Hepatocyte (in vitro differentiated cells): Measurements from ENCODE around the gene KCNS1. TPM values are rescaled to one million over a fixed set of nuclear protein-coding genes. Genes with fewer than 3 reads are reported as not detected.

Experiments used
- DNase-seq: peaks from one replicate; pipeline ENCODE4 v3.0.0-alpha.2; 2016; ENCODE audit warnings: low spot score
- H2AFZ ChIP-seq: fragments of 200-600 bp; sonication (generic); 2 replicates; pipeline ENCODE4 v1.6.0; 2016; ENCODE audit warnings: antibody characterized with exemption, mild to moderate bottlenecking
- H3K27ac ChIP-seq: fragments of 200-600 bp; sonication (generic); 2 replicates; pipeline ENCODE4 v1.5.1; 2016; ENCODE audit warnings: mild to moderate bottlenecking
- H3K27me3 ChIP-seq: fragments of 200-600 bp; sonication (generic); 2 replicates; pipeline ENCODE4 v1.6.1; 2016
- H3K36me3 ChIP-seq: fragments of 200-600 bp; sonication (generic); replicated peaks from 2 replicates; pipeline ENCODE4 v1.5.1; 2016; ENCODE audit warnings: low read depth; ENCODE audit not compliant: insufficient read depth
- H3K4me1 ChIP-seq: fragments of 200-600 bp; sonication (generic); 2 replicates; pipeline ENCODE4 v1.5.1; 2016; ENCODE audit warnings: mild to moderate bottlenecking, moderate library complexity; ENCODE audit not compliant: insufficient read depth
- H3K4me2 ChIP-seq: fragments of 200-600 bp; sonication (generic); 2 replicates; pipeline ENCODE4 v1.6.0; 2016
- H3K4me3 ChIP-seq: fragments of 200-600 bp; sonication (generic); 2 replicates; pipeline ENCODE4 v1.5.1; 2016; ENCODE audit warnings: mild to moderate bottlenecking
- H3K79me2 ChIP-seq: fragments of 200-600 bp; sonication (generic); 2 replicates; pipeline ENCODE4 v1.6.0; 2017; ENCODE audit warnings: mild to moderate bottlenecking
- H3K9me2 ChIP-seq: fragments of 200-600 bp; sonication (generic); replicated peaks from 2 replicates; pipeline ENCODE4 v1.6.0; 2017; ENCODE audit warnings: mild to moderate bottlenecking; ENCODE audit not compliant: insufficient read depth
- H3K9me3 ChIP-seq: fragments of 200-600 bp; sonication (generic); 2 replicates; pipeline ENCODE4 v1.5.1; 2016; ENCODE audit warnings: low read depth, mild to moderate bottlenecking
- H4K20me1 ChIP-seq: fragments of 200-600 bp; sonication (generic); 2 replicates; pipeline ENCODE4 v1.6.0; 2016; ENCODE audit warnings: mild to moderate bottlenecking; ENCODE audit not compliant: insufficient read depth, poor library complexity, severe bottlenecking
- EZH2 ChIP-seq: fragments of 200-600 bp; sonication (generic); IDR thresholded peaks from 2 replicates; pipeline ENCODE4 v1.6.1; 2016; ENCODE audit warnings: antibody characterized with exemption, mild to moderate bottlenecking, borderline replicate concordance
- EZH2phosphoT487 ChIP-seq: fragments of 200-600 bp; sonication (generic); IDR thresholded peaks from one replicate; pipeline ENCODE4 v1.6.1; 2018; ENCODE audit warnings: antibody characterized with exemption, mild to moderate bottlenecking, low read depth, moderate library complexity; ENCODE audit not compliant: unreplicated experiment, severe bottlenecking
- WGBS: methylation state at CpG from one replicate; pipeline ENCODE4 v1.1.6; 2016; ENCODE audit warnings: low lambda C conversion rate; ENCODE audit errors: missing lambda C conversion rate; 5-methylcytosine and 5-hydroxymethylcytosine counted together
- polyA plus RNA-seq: library from polyadenylated mRNA; unstranded; fragments of >200 nt; fragmentation: Nextera tagmentation; extraction: Ambion mirVana; gene quantifications from 2 replicates; pipeline ENCODE4 v1.2.1, GENCODE V29; 2016
- total RNA-seq: library from RNA; depleted of rRNA; stranded (reverse); fragments of >200 nt; gene quantifications from 2 replicates; pipeline ENCODE4 v1.2.3, GENCODE V29; 2014
- TF ChIP-seq, protein P1 (sequence below): fragments of 200-600 bp; sonication (generic); IDR thresholded peaks from 2 replicates; pipeline ENCODE4 v1.5.1; 2016; ENCODE audit warnings: antibody characterized with exemption, mild to moderate bottlenecking; ENCODE audit not compliant: poor library complexity

KCNS1 gene
- total and polyA plus RNA-seq, 2 experiments from 2014 or later = 0.42 to 0.43 TPM

DNA sequence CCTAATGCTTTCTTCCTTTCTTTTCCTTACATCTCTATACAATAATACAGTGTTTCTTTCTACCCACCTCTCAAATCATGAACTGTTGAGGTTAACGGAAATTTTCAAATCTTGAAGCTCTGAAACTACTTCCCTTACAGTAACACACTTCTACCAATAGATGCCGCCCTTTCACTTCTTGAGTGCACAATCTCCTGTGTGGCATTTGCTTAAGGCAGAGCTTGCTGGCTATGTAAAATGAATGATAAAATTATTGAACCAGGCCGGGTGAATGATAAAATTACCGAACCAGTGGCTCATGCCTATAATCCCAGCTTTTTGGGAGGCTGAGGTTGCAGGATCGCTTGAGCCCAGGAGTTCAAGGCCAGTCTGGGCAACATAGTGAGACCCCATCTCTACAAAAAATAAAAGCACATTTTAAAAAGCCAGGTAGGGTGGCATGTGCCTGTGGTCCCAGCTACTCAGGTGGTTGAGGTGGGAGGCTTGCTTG lies 56.8 kb downstream of the KCNS1 start:
- Histone ChIP-seq H3K4me1 (peaks cover 7% of the 10 kb centered on the region), H3K79me2 (no peaks in the 10 kb centered on the region), H3K36me3 (no peaks in the 10 kb centered on the region), H3K27me3 (no peaks in the 10 kb centered on the region), H4K20me1 (no peaks in the 10 kb centered on the region), H3K9me2 (no peaks in the 10 kb centered on the region), H3K9me3 (no peaks in the 10 kb centered on the region), H3K27ac (no peak overlapping the region), H3K4me3 (no peak overlapping the region), H2AFZ (no peak overlapping the region), H3K4me2 (no peak overlapping the region)
- WGBS = 30% methylated on average over 5 of the region's 5 CpGs
- DNase-seq = peak; percentile 86
- TF ChIP-seq, protein P1, sequence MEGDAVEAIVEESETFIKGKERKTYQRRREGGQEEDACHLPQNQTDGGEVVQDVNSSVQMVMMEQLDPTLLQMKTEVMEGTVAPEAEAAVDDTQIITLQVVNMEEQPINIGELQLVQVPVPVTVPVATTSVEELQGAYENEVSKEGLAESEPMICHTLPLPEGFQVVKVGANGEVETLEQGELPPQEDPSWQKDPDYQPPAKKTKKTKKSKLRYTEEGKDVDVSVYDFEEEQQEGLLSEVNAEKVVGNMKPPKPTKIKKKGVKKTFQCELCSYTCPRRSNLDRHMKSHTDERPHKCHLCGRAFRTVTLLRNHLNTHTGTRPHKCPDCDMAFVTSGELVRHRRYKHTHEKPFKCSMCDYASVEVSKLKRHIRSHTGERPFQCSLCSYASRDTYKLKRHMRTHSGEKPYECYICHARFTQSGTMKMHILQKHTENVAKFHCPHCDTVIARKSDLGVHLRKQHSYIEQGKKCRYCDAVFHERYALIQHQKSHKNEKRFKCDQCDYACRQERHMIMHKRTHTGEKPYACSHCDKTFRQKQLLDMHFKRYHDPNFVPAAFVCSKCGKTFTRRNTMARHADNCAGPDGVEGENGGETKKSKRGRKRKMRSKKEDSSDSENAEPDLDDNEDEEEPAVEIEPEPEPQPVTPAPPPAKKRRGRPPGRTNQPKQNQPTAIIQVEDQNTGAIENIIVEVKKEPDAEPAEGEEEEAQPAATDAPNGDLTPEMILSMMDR = peak; percentile 97
- TF ChIP-seq EZH2 = no peak

- no peaks in the 10 kb centered on the region for H3K9me2 ChIP-seq
- H2AFZ ChIP-seq = no peak overlapping the region
- DNase-seq = no peak
- no peak overlapping the region for H3K27ac ChIP-seq
- no peak overlapping the region for H3K4me2 ChIP-seq
- H3K36me3 ChIP-seq = no peaks in the 10 kb centered on the region
- no peak for TF ChIP-seq EZH2
- TF ChIP-seq, protein P1 = no peak
- no peak for TF ChIP-seq EZH2phosphoT487
- H3K79me2 ChIP-seq = no peaks in the 10 kb centered on the region
- no peak overlapping the region for H3K4me3 ChIP-seq
- WGBS = 100% methylated on average over 1 of the region's 1 CpG
- H3K27me3 ChIP-seq = no peaks in the 10 kb centered on the region
- no peaks in the 10 kb centered on the region for H3K9me3 ChIP-seq
- H4K20me1 ChIP-seq = no peaks in the 10 kb centered on the region
- H3K4me1 ChIP-seq = peaks cover 7% of the 10 kb centered on the region
Measured at GRCh38 chr20:45042978-45043377, 57.9 kb downstream of the KCNS1 start.

Other genes starting within 250 kb of the KCNS1 start
- gene YWHAB, start 215.4 kb downstream of the KCNS1 start, total RNA-seq = 86.3 and 89.5 TPM in 2 replicates
- 163 and 169 TPM in 2 replicates for gene YWHAB, start 215.4 kb downstream of the KCNS1 start, polyA plus RNA-seq
- 18.0 and 23.5 TPM in 2 replicates for gene PABPC1L, start 191.1 kb downstream of the KCNS1 start, total RNA-seq
- 15.6 and 29.6 TPM in 2 replicates for gene PABPC1L, start 191.1 kb downstream of the KCNS1 start, polyA plus RNA-seq
- gene TOMM34, start 140.7 kb downstream of the KCNS1 start, total RNA-seq = 32.0 and 41.6 TPM in 2 replicates
- gene TOMM34, start 140.7 kb downstream of the KCNS1 start, polyA plus RNA-seq = 44.1 and 50.0 TPM in 2 replicates
- 16.5 and 21.4 TPM in 2 replicates for gene STK4, start 134.6 kb downstream of the KCNS1 start, total RNA-seq
- gene STK4, start 134.6 kb downstream of the KCNS1 start, polyA plus RNA-seq = 11.4 and 16.4 TPM in 2 replicates
- gene WFDC5, start 14.0 kb upstream of the KCNS1 start, total RNA-seq = 0.47 TPM in 1 of 2 replicates, not detected in the other
- not detected in 2 replicates for gene WFDC5, start 14.0 kb upstream of the KCNS1 start, polyA plus RNA-seq
- gene WFDC12, start 23.3 kb upstream of the KCNS1 start, total RNA-seq = not detected in 2 replicates
- not detected in 2 replicates for gene WFDC12, start 23.3 kb upstream of the KCNS1 start, polyA plus RNA-seq
- gene PI3, start 73.8 kb upstream of the KCNS1 start, total RNA-seq = 4.8 and 5.7 TPM in 2 replicates
- 19.8 and 28.9 TPM in 2 replicates for gene PI3, start 73.8 kb upstream of the KCNS1 start, polyA plus RNA-seq
- not detected in 2 replicates for gene SEMG1, start 105.9 kb upstream of the KCNS1 start, total RNA-seq
- gene SEMG1, start 105.9 kb upstream of the KCNS1 start, polyA plus RNA-seq = not detected in 2 replicates
- not detected in 2 replicates for gene SEMG2, start 120.2 kb upstream of the KCNS1 start, total RNA-seq
- not detected in 2 replicates for gene SEMG2, start 120.2 kb upstream of the KCNS1 start, polyA plus RNA-seq
- 1,143 and 1,330 TPM in 2 replicates for gene SLPI, start 153.4 kb upstream of the KCNS1 start, total RNA-seq
- gene SLPI, start 153.4 kb upstream of the KCNS1 start, polyA plus RNA-seq = 9,786 and 10,154 TPM in 2 replicates
- not detected in 2 replicates for gene RBPJL, start 205.7 kb upstream of the KCNS1 start, total RNA-seq
- not detected in 2 replicates for gene RBPJL, start 205.7 kb upstream of the KCNS1 start, polyA plus RNA-seq
- gene MATN4, start 207.2 kb upstream of the KCNS1 start, total RNA-seq = 0.57 TPM in 1 of 2 replicates, not detected in the other
- 0.50 TPM in 1 of 2 replicates, not detected in the other for gene MATN4, start 207.2 kb upstream of the KCNS1 start, polyA plus RNA-seq
- gene SDC4, start 247.3 kb upstream of the KCNS1 start, total RNA-seq = 191 and 194 TPM in 2 replicates
- 159 and 178 TPM in 2 replicates for gene SDC4, start 247.3 kb upstream of the KCNS1 start, polyA plus RNA-seq